Posterior vena cava (tissue), 2 donors: ENCODE measurements around the gene DMD. TPM values are rescaled to one million over a fixed set of nuclear protein-coding genes. Genes with fewer than 3 reads are reported as not detected.
"Not testable (repeated sequence)": the region's sequence is repeated elsewhere in the genome, so short reads cannot be mapped to it uniquely, and the experiment has no call there.

Source experiments
- DNase-seq: peaks from one replicate; pipeline ENCODE4 v3.0.0-alpha.2; 2020; ENCODE audit warnings: low spot score
- intact Hi-C, 2 donors: fragments of 100-400 bp; cut with DNase I; formaldehyde crosslinking; loops; one replicate each; pipeline versions ENCODE4 v1.14.1 to v1.14.2; 2022 to 2023
- total RNA-seq, 2 donors: library from RNA; stranded (reverse); fragmentation: NEBNext Ultra II Directional; extraction: Animal tissue kit (Norgen Biotek cat#: 25700); gene quantifications; one replicate each; pipeline ENCODE4 v1.2.1, GENCODE V29; 2021
- donor health status: DM: yes; HTN: yes; CAD: no.
- donor health status: DM: yes; HTN: yes; CAD: no.

Gene DMD
- total RNA-seq, 2 donors from 2014 or later = 132 to 139 TPM

GRCh38 chrX:31480696-31481095 is 1730.7 kb downstream of the DMD start:
- intact Hi-C loops = no loop called here

GRCh38 chrX:31471229-31471628 is 1740.1 kb downstream of the DMD start:
- intact Hi-C loops = no loop called here
- DNase-seq = no peak

More at GRCh38 chrX:31480696-31481095, 1730.7 kb downstream of the DMD start:
- no peak for DNase-seq

DNA sequence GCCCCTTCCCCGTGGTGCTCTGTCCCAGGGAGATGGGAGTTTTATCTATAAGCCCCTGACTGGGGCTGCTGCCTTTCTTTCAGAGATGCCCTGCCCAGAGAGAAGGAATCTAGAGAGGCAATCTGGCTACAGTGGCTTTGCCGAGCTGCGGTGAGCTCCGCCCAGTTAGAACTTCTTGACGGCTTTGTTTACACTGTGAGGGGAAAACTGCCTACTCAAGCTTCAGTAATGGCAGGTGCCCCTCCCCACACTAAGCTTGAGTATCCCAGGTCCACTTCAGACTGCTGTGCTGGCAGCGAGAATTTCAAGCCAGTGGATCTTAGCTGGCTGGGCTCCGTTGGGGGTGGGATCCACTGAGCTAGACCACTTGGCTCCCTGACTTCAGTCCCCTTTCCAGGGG is 1740.6 kb downstream of the DMD start:
- intact Hi-C loops, DNase-seq: not testable (repeated sequence)

GRCh38 chrX:31464306-31464915 is 1746.9 kb downstream of the DMD start:
- intact Hi-C loops = no loop called here

DNA sequence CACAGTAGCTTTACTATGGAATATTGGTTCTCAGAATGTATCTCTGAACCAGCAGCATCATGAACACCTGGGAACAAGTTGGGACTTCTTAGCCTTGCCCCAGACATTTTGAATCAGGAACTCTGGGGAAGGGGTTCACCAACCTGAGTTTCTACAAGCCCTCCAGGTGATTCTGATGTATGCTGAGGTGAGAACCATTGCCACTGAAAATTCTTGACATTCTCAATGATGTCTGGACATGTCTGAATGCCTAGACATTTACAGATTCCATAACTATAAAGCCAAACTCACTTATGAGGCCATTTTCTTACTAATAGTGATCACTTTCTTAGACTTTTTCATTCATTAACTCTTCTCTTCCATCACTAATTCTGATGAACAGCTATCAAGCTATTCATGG is 1750.1 kb downstream of the DMD start:
- intact Hi-C loops = no loop called here
- no peak for DNase-seq

More at GRCh38 chrX:31464306-31464915, 1746.9 kb downstream of the DMD start:
- DNase-seq = no peak

DNA sequence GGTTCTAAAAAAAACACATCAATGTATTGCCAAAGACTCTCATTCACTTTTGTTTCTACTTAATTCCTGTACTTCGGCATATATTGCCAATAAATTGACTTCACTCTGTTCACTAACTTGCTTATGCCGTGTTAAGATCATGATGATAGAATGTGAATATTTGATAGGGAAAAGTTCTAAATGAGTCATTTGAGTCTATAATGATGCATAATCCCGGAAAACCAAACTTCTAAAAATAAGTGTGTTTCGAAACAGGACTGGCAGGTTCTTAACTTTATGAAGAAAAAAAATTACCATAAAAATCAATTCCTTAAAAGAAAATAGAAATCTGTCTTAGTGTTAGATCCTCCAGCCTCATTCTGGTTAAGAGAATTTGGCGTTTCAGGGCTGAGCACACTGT is 1752.0 kb downstream of the DMD start:
- intact Hi-C loops = no loop called here
- DNase-seq = no peak

GRCh38 chrX:31449965-31450364 is 1761.4 kb downstream of the DMD start:
- no peak for DNase-seq
- intact Hi-C loops = no loop called here

DNA sequence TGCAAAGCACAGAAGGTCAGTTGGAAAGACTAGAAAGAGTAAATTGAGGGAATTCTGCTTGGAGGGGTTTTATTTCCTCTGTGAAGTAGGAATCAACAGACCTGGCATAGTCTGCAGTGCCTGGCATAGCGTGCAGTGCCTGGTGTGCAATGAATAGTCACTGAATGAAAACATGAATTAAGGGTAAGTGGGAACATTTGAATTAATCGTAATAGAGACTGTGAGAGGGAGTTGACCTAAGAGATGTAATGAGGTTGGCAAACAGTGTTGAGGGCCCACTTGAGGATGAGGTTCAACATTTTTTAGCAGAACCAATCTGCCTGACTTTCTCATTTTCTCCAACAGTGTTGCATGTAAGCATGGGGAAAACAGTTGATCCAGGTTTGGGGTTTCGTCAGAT is 1762.3 kb downstream of the DMD start:
- no peak for DNase-seq
- intact Hi-C loops = no loop called here

- DNase-seq = no peak
- intact Hi-C loops = no loop called here
Measured at GRCh38 chrX:31445542-31445941, 1765.8 kb downstream of the DMD start.

DNA sequence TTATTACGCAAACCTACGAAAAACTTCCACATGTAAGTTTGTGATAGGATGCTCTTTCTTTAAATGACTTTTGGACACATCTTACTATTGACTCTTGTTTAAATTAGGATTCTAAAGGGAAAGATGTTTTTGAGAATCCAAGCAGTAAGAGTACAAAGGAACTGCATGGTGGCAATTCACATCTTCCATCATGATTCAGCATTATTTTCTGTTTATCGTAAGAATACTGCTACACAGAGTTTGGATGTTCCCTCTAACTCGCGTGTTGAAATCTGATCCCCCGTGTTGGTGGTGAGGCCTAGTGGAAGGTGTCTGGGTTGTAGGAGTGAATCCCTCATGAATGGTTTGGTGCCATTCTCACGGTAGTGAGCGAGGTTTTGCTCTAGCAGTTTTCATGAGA is 1767.7 kb downstream of the DMD start:
- no peak for DNase-seq
- intact Hi-C loops = no loop called here

DNA sequence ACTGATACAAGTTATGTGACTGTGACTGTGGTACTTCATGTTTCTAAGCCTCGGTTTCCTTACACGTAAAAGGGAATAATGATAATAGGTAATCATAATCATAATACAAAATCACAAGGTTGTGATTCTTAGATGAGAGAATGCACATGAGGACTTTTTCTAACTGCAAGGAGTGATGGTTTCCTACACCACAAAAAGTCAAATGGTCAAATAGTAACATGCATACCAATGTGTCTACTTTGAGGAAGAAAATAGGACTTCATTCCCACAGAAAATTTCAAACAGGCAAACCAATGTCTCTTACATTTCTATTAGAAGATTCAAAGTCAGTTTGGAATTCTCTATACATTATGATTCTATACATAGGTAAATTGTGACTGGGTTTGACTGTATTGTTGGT is 1770.8 kb downstream of the DMD start:
- no peak for DNase-seq
- intact Hi-C loops = no loop called here

DNA sequence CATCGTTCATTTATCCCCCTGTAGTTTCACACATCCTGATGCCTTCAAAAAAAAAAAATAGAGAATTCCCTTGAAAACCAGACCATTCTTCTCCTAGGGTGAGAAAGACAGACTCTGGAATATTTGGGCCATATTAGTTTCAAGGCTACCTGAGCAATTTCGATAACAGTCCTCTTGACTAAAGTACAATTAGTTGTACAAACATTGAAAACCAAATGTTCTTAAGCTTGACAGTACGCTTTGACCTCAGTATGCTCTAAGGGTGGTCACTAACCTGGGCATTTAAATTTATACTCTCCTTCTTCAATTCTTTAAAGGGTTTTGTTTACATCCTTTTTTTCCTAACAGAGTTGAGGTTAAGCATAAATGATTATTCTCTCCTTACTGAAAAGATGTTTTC is 1774.9 kb downstream of the DMD start:
- intact Hi-C loops = no loop called here
- DNase-seq = no peak

DNA sequence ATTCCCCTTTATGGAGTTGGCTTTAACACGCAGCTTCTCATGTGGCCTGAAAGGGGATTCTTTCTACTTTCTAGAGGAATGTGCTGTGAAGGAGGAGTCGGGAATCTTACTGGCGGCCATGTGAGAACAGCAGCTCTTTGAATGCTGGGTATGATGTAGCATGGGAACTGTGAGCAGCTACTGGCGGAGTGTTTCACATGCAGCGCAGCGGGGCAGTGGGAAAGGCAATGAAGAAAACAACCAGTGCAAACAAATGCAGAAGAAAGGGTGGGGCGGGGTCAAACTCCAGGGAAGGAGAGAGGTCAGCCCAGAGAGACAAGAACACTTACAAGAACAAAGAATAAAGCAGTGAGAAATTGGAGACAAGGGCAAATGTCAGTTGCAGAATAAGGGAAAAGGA is 1775.8 kb downstream of the DMD start:
- no peak for DNase-seq
- intact Hi-C loops = no loop called here

GRCh38 chrX:31433856-31434255 is 1777.5 kb downstream of the DMD start:
- intact Hi-C loops = no loop called here
- DNase-seq = no peak

DNA sequence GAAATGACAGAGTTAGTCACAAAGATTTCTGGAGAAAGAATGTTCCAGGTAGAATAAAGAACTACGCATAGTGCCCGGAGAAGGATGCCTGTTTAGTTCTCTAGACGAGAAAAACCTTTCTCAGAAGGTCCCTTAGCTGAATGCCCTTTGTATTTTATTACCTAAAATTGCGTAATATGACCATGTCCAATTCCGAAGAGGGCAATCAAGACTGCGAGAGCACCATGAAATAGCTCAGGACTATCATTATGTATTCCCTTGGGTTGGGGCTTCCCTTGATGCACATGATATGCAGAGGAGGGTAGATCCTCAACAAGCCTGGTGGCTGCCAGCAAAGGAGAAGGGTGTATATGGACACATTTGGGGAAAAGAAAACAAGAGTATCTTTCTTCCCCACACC is 1781.4 kb downstream of the DMD start:
- no peak for DNase-seq
- intact Hi-C loops = no loop called here

- intact Hi-C loops = no loop called here
- no peak for DNase-seq
Measured at GRCh38 chrX:31423609-31424189, 1787.7 kb downstream of the DMD start.

DNA sequence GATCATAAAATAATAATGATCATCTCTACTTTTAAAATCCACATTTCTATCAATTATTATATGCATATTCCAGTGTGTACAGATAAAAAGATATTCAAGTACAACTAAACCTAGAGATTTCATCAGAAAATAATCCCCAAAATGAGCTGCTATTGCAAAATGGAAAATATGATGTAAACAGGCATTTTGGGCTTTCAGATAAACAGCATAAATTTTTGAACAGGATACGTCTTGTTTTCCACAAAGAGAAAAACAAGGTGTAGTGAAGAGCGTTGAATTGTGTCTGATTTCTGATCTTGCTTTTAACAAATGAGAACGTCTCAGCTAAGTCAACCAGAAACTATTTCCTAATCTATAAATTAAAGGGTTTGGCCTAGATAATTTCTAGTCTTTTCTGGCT is 1789.9 kb downstream of the DMD start:
- no peak for DNase-seq
- intact Hi-C loops = no loop called here

GRCh38 chrX:31420711-31421151 is 1790.6 kb downstream of the DMD start:
- intact Hi-C loops = no loop called here
- DNase-seq = no peak

DNA sequence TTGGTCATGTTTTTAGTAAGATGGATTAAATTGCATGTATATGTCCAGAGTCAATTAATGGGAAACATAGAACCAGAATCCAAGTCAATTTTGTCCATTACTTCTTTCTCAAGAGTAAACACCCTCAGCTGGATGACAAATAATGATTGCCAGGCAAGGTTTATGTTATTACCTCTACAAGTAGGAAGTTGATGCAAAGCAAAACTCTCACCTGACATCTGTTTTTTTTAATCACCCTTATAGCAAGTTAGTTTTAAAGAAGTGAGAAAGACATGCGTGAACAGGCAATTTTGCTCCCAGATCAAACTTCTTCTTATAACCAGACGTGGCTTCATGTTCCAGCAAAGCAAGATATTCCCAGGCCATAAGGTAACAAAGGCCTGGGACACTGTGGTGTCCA is 1791.0 kb downstream of the DMD start:
- intact Hi-C loops = no loop called here

DNA sequence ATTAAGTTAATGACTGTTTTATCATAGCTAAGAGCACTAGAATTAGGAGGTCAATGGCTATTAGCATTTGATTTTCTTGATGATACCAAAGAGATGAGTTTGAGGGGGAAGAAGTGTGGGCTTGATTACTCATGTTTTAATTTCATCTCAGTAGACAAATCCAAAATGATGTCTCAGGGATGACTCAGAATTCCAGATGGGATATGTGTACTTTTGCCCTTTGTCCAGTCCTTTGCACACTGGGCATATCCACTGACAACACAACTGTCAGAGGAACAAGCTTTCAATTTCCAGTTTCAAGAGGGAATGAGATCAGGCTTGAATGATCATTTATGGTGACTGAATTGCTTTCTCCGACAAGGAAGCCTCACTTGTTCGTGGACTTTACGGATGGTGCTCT is 1814.2 kb downstream of the DMD start:
- DNase-seq = no peak
- intact Hi-C loops = no loop called here

More for the DNA sequence above, 1791.0 kb downstream of the DMD start:
- DNase-seq = no peak

GRCh38 chrX:31392513-31392912 is 1818.8 kb downstream of the DMD start:
- no peak for DNase-seq
- intact Hi-C loops = no loop called here
